Activated CD8-positive, alpha-beta memory T cell treated with anti-CD3 and anti-CD28 coated beads, Interleukin-2, amount 10 ng/mL, durations not matched to agents 7 days and 5 days (primary cell): ENCODE data around the gene ITGA7. TPM values are rescaled to one million over a fixed set of nuclear protein-coding genes. Genes with fewer than 3 reads are reported as not detected.

Experiments
- ATAC-seq: fragments of 150-1000 bp; cut with Tn5 transposase; one replicate; pipeline ENCODE4 v1.10.0; 2021; ENCODE audit warnings: moderate library complexity
- CTCF ChIA-PET: fragments of 350-600 bp; sonication (Branson Sonifier 250); formaldehyde crosslinking; loops from one replicate; lab custom pipeline; 2021; ENCODE audit warnings: antibody characterized with exemption; lab: Charles Lee
- DNase-seq: peaks from one replicate; pipeline ENCODE4 v3.0.0-alpha.2; 2020
- H3K27ac Mint-ChIP-seq: one replicate; pipeline ENCODE4 v1.8.0; 2021; ENCODE audit warnings: mild to moderate bottlenecking, mixed read lengths
- H3K27me3 Mint-ChIP-seq: one replicate; pipeline ENCODE4 v1.8.0; 2021; ENCODE audit warnings: mixed read lengths
- H3K36me3 Mint-ChIP-seq: one replicate; pipeline ENCODE4 v1.8.0; 2021; ENCODE audit warnings: mild to moderate bottlenecking, mixed read lengths
- H3K4me1 Mint-ChIP-seq: one replicate; pipeline ENCODE4 v1.8.0; 2021; ENCODE audit warnings: mixed read lengths
- H3K4me3 Mint-ChIP-seq: one replicate; pipeline ENCODE4 v1.8.0; 2021; ENCODE audit warnings: mild to moderate bottlenecking, moderate library complexity, mixed read lengths
- H3K9me3 Mint-ChIP-seq: one replicate; pipeline ENCODE4 v1.8.0; 2022; ENCODE audit warnings: low read depth, mixed read lengths
- total RNA-seq, 2 experiments: library from RNA; stranded (reverse); gene quantifications; one replicate each; pipeline ENCODE4 v1.2.3, GENCODE V29; 2021

Gene ITGA7
- total RNA-seq, 2 experiments from 2014 or later = 3.7 to 4.4 TPM

- ATAC-seq = no peak
- peaks cover 16% of the 10 kb centered on the region for H3K4me1 Mint-ChIP-seq
- H3K4me3 Mint-ChIP-seq = peak overlapping the region; percentile 78
- no peak overlapping the region for H3K27ac Mint-ChIP-seq
- CTCF ChIA-PET = no interaction called here
- DNase-seq = no peak
- H3K27me3 Mint-ChIP-seq = peaks cover 49% of the 10 kb centered on the region
- no peaks in the 10 kb centered on the region for H3K36me3 Mint-ChIP-seq
- H3K9me3 Mint-ChIP-seq = no peaks in the 10 kb centered on the region
Observed at GRCh38 chr12:55708695-55709233, 1.1 kb upstream of the ITGA7 start.

- no peak overlapping the region for H3K27ac Mint-ChIP-seq
- DNase-seq = no peak
- ATAC-seq = peak; percentile 29
- H3K9me3 Mint-ChIP-seq = no peaks in the 10 kb centered on the region
- CTCF ChIA-PET = interaction anchor here (1.0 to 1.6 kb wide), 3 partner anchors 40 to 63 kb away, joined by 3 to 6 read pairs (median 5); no protein-coding TSS in a partner anchor
- H3K4me1 Mint-ChIP-seq = peaks cover 16% of the 10 kb centered on the region
- H3K27me3 Mint-ChIP-seq = peaks cover 49% of the 10 kb centered on the region
- H3K36me3 Mint-ChIP-seq = no peaks in the 10 kb centered on the region
- H3K4me3 Mint-ChIP-seq = peak overlapping the region; percentile 7
Observed at GRCh38 chr12:55707219-55707671, 459 bp downstream of the ITGA7 start.

DNA sequence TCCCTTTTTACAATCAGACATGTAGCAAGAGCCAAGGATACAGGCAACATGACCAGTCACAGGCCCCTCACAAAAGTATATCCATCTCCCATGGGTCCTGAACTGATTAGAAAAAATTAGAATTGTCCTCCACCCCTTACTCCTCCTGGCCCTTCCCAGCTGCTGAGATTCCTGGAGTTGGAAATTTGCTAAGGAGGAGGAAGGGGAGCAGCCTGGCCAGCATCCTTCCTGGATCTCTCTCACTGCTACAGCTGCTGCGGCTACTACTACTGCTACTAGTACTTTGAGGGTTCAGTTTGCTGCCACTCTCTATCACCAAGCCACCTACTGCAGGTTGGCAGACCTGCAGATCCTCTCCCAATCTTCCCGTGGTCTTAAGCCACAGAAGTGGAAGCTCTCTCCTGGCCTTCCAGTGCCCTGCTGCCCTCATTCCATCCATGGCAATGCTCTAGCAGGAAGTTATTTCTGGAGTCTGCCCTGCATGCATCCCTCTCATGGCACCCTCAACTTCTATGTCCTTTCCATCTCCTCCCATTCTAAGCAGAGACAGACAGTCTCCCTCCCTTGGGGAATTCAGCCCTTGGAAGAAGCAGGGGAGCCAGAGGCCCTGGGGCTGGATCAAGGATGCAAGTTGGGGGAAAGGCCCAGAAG is 1.0 kb downstream of the ITGA7 start:
- Mint-ChIP-seq H3K4me1 (peaks cover 16% of the 10 kb centered on the region), H3K36me3 (no peaks in the 10 kb centered on the region), H3K9me3 (no peaks in the 10 kb centered on the region), H3K27me3 (peaks cover 46% of the 10 kb centered on the region), H3K4me3 (peak overlapping the region; percentile 7), H3K27ac (no peak overlapping the region)
- CTCF ChIA-PET = interaction anchor here (0.6 to 1.9 kb wide), 8 partner anchors 10 to 228 kb away, joined by 3 to 7 read pairs (median 5); no protein-coding TSS in a partner anchor
- ATAC-seq = no peak
- DNase-seq = no peak

GRCh38 chr12:55705782-55706402 is 1.8 kb downstream of the ITGA7 start:
- Mint-ChIP-seq H3K4me3 (no peak overlapping the region), H3K36me3 (no peaks in the 10 kb centered on the region), H3K9me3 (no peaks in the 10 kb centered on the region), H3K27me3 (peaks cover 44% of the 10 kb centered on the region), H3K4me1 (peaks cover 16% of the 10 kb centered on the region), H3K27ac (no peak overlapping the region)
- DNase-seq (no peak), ATAC-seq (no peak)
- CTCF ChIA-PET = interaction anchor here (0.6 to 1.9 kb wide), 9 partner anchors 9 to 229 kb away, joined by 3 to 7 read pairs (median 5); partner anchors contain the start of gene BLOC1S1

DNA sequence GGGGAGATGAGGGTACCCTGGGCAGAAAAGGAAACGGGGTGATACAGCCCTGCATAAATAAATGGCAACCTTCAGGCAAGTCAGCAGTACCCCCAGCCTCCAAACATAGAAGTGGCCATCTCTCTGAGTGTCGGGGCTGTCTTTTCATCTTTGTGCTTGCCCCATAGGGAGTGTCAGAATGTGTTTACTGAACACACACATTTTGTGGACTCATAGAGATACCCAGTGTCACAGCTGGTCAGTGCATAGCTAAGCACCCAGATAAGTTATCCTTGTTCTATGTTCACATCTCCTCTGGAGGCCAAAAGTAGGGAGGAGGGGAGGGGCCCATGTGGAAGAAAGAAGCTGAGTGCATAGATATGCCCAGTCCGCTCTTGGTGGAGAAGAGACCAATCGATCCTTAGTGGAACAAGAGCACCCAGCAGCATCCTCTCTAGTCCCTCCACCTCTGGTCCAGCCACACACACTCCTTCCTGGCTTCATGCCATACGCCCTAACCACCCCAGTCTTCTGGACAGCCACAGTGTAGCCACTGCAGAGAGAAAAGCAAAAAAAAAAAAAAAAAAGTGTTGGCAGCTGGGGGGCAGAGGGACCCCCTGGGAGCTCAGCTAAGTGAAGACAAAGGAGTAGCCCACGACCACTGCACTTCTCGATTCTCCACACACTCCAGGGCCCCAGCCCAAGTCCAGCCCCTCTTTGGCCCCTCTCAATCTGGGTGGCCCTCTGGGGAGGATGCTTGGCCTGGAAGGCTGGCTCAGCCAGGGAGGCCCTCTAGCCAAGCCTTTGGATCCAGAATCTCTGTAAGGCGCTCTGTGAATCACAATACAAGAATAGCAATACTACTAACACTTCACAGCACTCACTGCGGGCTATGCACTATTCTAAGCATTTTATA is 2.6 kb downstream of the ITGA7 start:
- DNase-seq (no peak), ATAC-seq (no peak)
- no peak overlapping the region for H3K27ac Mint-ChIP-seq
- H3K9me3 Mint-ChIP-seq = no peaks in the 10 kb centered on the region
- CTCF ChIA-PET = interaction anchor here (1.1 to 1.9 kb wide), 6 partner anchors 8 to 48 kb away, joined by 3 to 7 read pairs (median 5); partner anchors contain the start of gene BLOC1S1
- H3K27me3 Mint-ChIP-seq = peaks cover 38% of the 10 kb centered on the region
- peaks cover 16% of the 10 kb centered on the region for H3K4me1 Mint-ChIP-seq
- H3K4me3 Mint-ChIP-seq = no peak overlapping the region
- no peaks in the 10 kb centered on the region for H3K36me3 Mint-ChIP-seq

DNA sequence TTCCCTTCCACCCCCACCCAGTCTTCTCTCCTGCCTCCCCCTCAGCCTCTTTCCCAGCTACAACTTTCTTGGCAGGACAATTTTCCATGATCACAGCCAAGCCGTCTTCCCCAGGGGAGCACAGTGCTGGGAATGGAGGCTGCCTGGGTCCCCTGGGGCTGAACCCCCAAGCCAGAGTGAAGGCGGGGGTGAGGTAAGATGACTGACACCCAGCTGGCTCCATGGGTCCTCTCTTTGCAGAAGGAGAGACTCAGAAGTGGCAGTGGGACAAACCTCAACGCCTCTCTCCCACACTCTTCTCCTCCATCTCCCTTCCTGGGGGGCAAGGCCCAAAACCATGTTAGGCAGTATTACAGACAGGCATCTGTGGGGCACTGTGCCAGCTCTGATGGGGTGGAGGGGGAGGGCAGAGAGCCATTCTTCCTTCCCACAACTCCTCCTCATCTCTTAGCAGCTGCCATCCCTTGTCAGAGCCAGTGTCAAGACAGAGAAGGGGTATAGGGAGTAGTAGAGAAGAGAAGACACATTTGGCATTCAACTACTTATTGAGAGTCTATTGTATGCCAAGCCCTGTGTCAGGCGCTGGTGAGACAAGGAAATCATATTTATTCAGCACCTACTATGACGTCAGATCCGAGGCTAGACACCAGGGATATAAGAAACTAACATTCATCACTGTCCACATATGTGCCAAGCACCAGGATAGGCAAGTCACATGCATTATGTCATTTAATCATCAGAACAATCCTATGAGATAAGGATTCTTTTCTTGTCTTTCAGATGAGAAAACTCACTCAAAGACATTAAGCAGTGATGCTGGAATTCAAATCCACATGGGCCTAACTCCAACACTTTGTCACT is 3.6 kb downstream of the ITGA7 start:
- Mint-ChIP-seq H3K4me1 (peaks cover 14% of the 10 kb centered on the region), H3K27ac (no peak overlapping the region), H3K9me3 (no peaks in the 10 kb centered on the region), H3K4me3 (no peak overlapping the region), H3K36me3 (no peaks in the 10 kb centered on the region), H3K27me3 (peaks cover 30% of the 10 kb centered on the region)
- CTCF ChIA-PET = interaction anchor here (0.6 to 1.4 kb wide), 2 partner anchors 34 to 48 kb away, joined by 3 read pairs; no protein-coding TSS in a partner anchor
- DNase-seq (no peak), ATAC-seq (no peak)

- Mint-ChIP-seq H3K4me3 (no peak overlapping the region), H3K4me1 (peaks cover 5% of the 10 kb centered on the region), H3K36me3 (no peaks in the 10 kb centered on the region), H3K27me3 (peaks cover 23% of the 10 kb centered on the region), H3K27ac (no peak overlapping the region), H3K9me3 (no peaks in the 10 kb centered on the region)
- CTCF ChIA-PET = interaction anchor here (0.6 kb wide), 1 partner anchor 47 kb away, joined by 3 read pairs; no protein-coding TSS in a partner anchor
- ATAC-seq = no peak
- DNase-seq = no peak
Observed at GRCh38 chr12:55703288-55703687, 4.4 kb downstream of the ITGA7 start.

DNA sequence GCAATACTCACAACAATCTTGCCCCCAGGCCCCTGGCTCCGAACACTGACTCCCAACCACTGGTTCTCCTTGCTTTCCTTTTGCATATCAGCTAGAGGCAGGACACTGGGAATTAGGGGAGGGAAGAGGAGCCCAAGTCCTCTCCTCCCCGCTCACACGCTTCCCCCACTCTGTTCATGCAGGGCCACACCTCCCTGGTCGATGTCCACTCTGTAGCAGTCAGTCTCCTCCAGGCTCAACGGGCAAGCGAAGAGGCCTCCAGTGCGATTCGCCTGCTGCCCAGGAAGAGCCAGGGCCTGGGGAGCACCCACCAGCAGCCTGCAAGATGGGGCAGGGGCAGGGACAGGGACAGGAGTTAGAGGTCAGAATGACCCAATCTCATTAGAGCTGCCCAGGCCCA is 4.8 kb downstream of the ITGA7 start:
- peaks cover 20% of the 10 kb centered on the region for H3K27me3 Mint-ChIP-seq
- H3K9me3 Mint-ChIP-seq = no peaks in the 10 kb centered on the region
- H3K36me3 Mint-ChIP-seq = no peaks in the 10 kb centered on the region
- DNase-seq = no peak
- peaks cover 2% of the 10 kb centered on the region for H3K4me1 Mint-ChIP-seq
- H3K27ac Mint-ChIP-seq = no peak overlapping the region
- H3K4me3 Mint-ChIP-seq = no peak overlapping the region
- CTCF ChIA-PET = no interaction called here
- ATAC-seq = no peak

DNA sequence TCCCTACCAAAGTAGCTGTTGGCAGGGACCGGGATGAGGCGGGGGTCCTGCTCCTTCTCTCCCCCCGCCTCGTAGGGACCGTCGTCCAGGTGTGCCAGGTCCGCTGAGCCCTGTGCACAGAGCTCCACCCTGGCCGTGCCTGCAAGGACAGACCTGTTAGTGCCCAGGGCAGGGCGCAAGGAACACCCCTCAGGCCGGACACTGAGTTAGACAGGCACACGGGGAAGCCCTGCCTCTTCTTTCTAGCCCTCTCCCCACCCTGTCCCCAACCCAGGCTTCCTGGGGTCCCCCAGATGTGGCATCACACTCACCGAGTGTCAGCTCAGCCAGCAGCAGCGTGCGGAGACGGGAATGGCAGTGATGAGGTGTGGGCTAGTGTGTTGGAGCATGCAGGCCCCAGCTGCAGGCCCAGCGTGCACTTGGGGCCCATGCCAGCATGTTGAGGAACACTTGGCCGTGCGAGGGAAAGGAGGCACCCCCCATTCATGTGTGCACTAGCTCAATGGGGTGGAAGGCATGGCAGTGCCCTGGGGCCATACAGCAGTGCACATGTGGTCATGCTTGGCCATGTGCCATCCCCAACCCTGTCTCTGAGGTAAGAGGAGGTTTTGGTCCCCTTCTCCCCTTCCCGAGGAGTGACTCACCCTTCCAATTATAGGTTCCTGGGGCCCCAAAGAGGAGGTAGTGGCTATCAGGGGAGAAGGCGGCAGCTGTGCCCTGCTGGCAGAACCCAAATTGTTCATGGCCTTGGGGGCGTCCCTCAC is 7.3 kb downstream of the ITGA7 start:
- peaks cover 4% of the 10 kb centered on the region for H3K27me3 Mint-ChIP-seq
- H3K36me3 Mint-ChIP-seq = no peaks in the 10 kb centered on the region
- CTCF ChIA-PET = interaction anchor here (0.7 kb wide), 1 partner anchor 38 kb away, joined by 4 read pairs; no protein-coding TSS in a partner anchor
- ATAC-seq (no peak), DNase-seq (no peak)
- H3K4me3 Mint-ChIP-seq = no peak overlapping the region
- no peaks in the 10 kb centered on the region for H3K4me1 Mint-ChIP-seq
- no peaks in the 10 kb centered on the region for H3K9me3 Mint-ChIP-seq
- H3K27ac Mint-ChIP-seq = no peak overlapping the region

- CTCF ChIA-PET = interaction anchor here (1.4 kb wide), 1 partner anchor 53 kb away, joined by 7 read pairs; no protein-coding TSS in a partner anchor
- peaks cover 3% of the 10 kb centered on the region for H3K27me3 Mint-ChIP-seq
- H3K4me3 Mint-ChIP-seq = no peak overlapping the region
- H3K4me1 Mint-ChIP-seq = no peaks in the 10 kb centered on the region
- ATAC-seq = no peak
- H3K36me3 Mint-ChIP-seq = no peaks in the 10 kb centered on the region
- H3K27ac Mint-ChIP-seq = no peak overlapping the region
- no peak for DNase-seq
- H3K9me3 Mint-ChIP-seq = no peaks in the 10 kb centered on the region
Observed at GRCh38 chr12:55699471-55700055, 8.1 kb downstream of the ITGA7 start.

DNA sequence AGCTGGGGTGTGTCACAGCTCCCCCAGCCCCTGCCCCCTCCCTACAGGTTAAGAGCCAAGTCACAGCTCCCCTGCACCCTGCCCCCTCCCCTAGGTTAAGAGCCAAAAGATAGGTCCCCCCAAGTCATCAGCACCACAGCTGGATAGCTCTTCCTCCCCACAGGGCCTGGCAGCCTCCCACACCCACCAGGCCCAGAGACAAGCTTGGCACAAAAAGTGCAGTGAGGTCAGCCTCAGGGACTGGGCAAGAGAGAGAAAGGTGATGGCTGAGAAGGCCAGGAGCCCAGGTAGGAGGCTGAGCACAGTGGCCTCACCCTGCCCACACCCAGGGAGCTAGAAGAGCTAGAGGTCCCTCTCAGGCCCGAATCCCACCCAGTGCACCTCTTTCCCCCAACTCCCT is 8.7 kb downstream of the ITGA7 start:
- CTCF ChIA-PET = interaction anchor here (1.4 kb wide), 1 partner anchor 53 kb away, joined by 7 read pairs; no protein-coding TSS in a partner anchor
- H3K36me3 Mint-ChIP-seq = no peaks in the 10 kb centered on the region

More for the DNA sequence above, 8.7 kb downstream of the ITGA7 start:
- ATAC-seq (no peak), DNase-seq (no peak)
- no peaks in the 10 kb centered on the region for H3K9me3 Mint-ChIP-seq
- H3K27ac Mint-ChIP-seq = no peak overlapping the region
- H3K4me1 Mint-ChIP-seq = no peaks in the 10 kb centered on the region
- no peaks in the 10 kb centered on the region for H3K27me3 Mint-ChIP-seq
- no peak overlapping the region for H3K4me3 Mint-ChIP-seq
